K562 (cell line): ENCODE results near the gene PRDX3. TPM values are rescaled to one million over a fixed set of nuclear protein-coding genes. Genes with fewer than 3 reads are reported as not detected.

ENCODE experiments used
- BHLHE40 ChIP-seq: IDR thresholded peaks from 2 replicates; pipeline ENCODE4 v1.6.1; 2011; ENCODE audit warnings: low read length, improper control_type of control experiment
- CCAR2 ChIP-seq: fragments of 200-400 bp; formaldehyde crosslinking; IDR thresholded peaks from 2 replicates; pipeline ENCODE4 v1.6.1; 2017; ENCODE audit warnings: mild to moderate bottlenecking, low read depth, low read length
- CREB3 ChIP-seq: fragments of 450-650 bp; conservative IDR thresholded peaks from 2 replicates; pipeline ENCODE4 v1.6.1; 2016; ENCODE audit warnings: missing genetic modification characterization, low read depth, mild to moderate bottlenecking, missing compliant biosample characterization, moderate library complexity
- FOXO4 ChIP-seq: fragments of 450-650 bp; formaldehyde crosslinking; IDR thresholded peaks from 2 replicates; pipeline ENCODE4 v1.4.0; 2020; ENCODE audit warnings: mild to moderate bottlenecking, moderate library complexity
- GABPB1 ChIP-seq: sonication (generic); formaldehyde crosslinking; IDR thresholded peaks from 2 replicates; pipeline ENCODE4 v1.8.0; 2022; ENCODE audit warnings: mild to moderate bottlenecking, missing genetic modification reagents
- HBP1 ChIP-seq: fragments of 450-650 bp; formaldehyde crosslinking; IDR thresholded peaks from 2 replicates; pipeline ENCODE4 v1.4.0; 2022; ENCODE audit warnings: missing genetic modification characterization
- NFXL1 ChIP-seq: fragments of 450-650 bp; formaldehyde crosslinking; IDR thresholded peaks from 2 replicates; pipeline ENCODE4 v1.4.0; 2021; ENCODE audit warnings: mild to moderate bottlenecking
- PHB2 ChIP-seq: fragments of 450-650 bp; IDR thresholded peaks from 2 replicates; pipeline ENCODE4 v1.6.1; 2017; ENCODE audit warnings: low read depth
- POLR3A ChIP-seq: IDR thresholded peaks from 2 replicates; pipeline ENCODE4 v1.6.1; 2011; ENCODE audit warnings: borderline replicate concordance, mild to moderate bottlenecking, moderate library complexity; ENCODE audit not compliant: insufficient read length, insufficient read depth; ENCODE audit errors: extremely low read depth
- RBM14 ChIP-seq: fragments of 200-400 bp; formaldehyde crosslinking; IDR thresholded peaks from 2 replicates; pipeline ENCODE4 v1.6.1; 2018; ENCODE audit warnings: low read depth, mild to moderate bottlenecking, low read length, moderate library complexity, borderline replicate concordance; ENCODE audit not compliant: insufficient read depth
- RNF219 ChIP-seq: fragments of 250-450 bp; sonication (Bioruptor Pico); IDR thresholded peaks from 2 replicates; pipeline ENCODE4 v1.5.0; 2022; ENCODE audit warnings: mild to moderate bottlenecking
- SMARCA4 ChIP-seq: fragments of 450-650 bp; IDR thresholded peaks from 2 replicates; pipeline ENCODE4 v1.6.1; 2016
- SMARCA5 ChIP-seq: fragments of 450-650 bp; IDR thresholded peaks from 2 replicates; pipeline ENCODE4 v1.6.1; 2016
- SMARCE1 ChIP-seq: fragments of 450-650 bp; IDR thresholded peaks from 2 replicates; pipeline ENCODE4 v1.7.1; 2016; ENCODE audit warnings: mild to moderate bottlenecking
- SREBF2 ChIP-seq: sonication (generic); formaldehyde crosslinking; IDR thresholded peaks from 2 replicates; pipeline ENCODE4 v1.4.0; 2020; ENCODE audit warnings: mild to moderate bottlenecking, missing genetic modification reagents
- USF2 ChIP-seq: sonication (generic); formaldehyde crosslinking; IDR thresholded peaks from 2 replicates; pipeline ENCODE4 v1.5.0; 2020; ENCODE audit warnings: missing genetic modification reagents
- ZNF143 ChIP-seq: sonication (generic); formaldehyde crosslinking; IDR thresholded peaks from 2 replicates; pipeline ENCODE4 v1.9.0; 2022; ENCODE audit warnings: mild to moderate bottlenecking, missing genetic modification reagents
- ZNF263 ChIP-seq: sonication (generic); formaldehyde crosslinking; IDR thresholded peaks from 2 replicates; pipeline ENCODE4 v1.8.0; 2022; ENCODE audit warnings: mild to moderate bottlenecking, missing genetic modification reagents, borderline replicate concordance
- ZNF274 ChIP-seq: IDR thresholded peaks from 2 replicates; pipeline ENCODE4 v1.6.1; 2011; ENCODE audit warnings: low read depth, mild to moderate bottlenecking, low read length, moderate library complexity, borderline replicate concordance
- ZNF511 ChIP-seq: sonication (generic); formaldehyde crosslinking; IDR thresholded peaks from 2 replicates; pipeline ENCODE4 v1.8.0; 2022; ENCODE audit warnings: mild to moderate bottlenecking, missing genetic modification reagents
- ZNF77 ChIP-seq: fragments of 250-450 bp; sonication (Bioruptor Pico); IDR thresholded peaks from 2 replicates; pipeline ENCODE4 v1.5.0; 2020
- polyA plus RNA-seq, 8 experiments: library from polyadenylated mRNA; depleted of rRNA in 4 of 8; stranded (reverse) in 5 of 8; unstranded in 3 of 8; fragments of >200 nt; fragmentation: Nextera tagmentation in 2 of 8; fragmentation: Illumina TruSeq in 1 of 8; extraction: Ambion mirVana in 2 of 8; extraction: Trizol in 1 of 8; gene quantifications; 2 replicates each; pipeline versions ENCODE4 v1.2.1 to v1.2.3, GENCODE V29; 2011 to 2014; ENCODE audit warnings: inconsistent platforms in 1 of 8, missing spikeins in 1 of 8
- total RNA-seq, 7 experiments: library from RNA; depleted of rRNA in 6 of 7; stranded (reverse); fragments of >200 nt in 6 of 7; fragmentation: Illumina TruSeq in 2 of 7; extraction: Trizol in 2 of 7; gene quantifications; 2 replicates each; pipeline versions ENCODE4 v1.2.1 to v1.2.3, GENCODE V29; 2011 to 2021; ENCODE audit warnings: low replicate concordance in 1 of 7

PRDX3 gene
- total and polyA plus RNA-seq, 9 of the 15 experiments (the other 6 are each of a cell fraction or from before 2014, with no cell fraction given), result 122 to 994 (median 173) TPM

GRCh38 chr10:119207366-119207666, 28.7 kb upstream of the PRDX3 start, which contains the start of gene GRK5 (continued):
- TF ChIP-seq GABPB1 (CRISPR knock-in tag) (no peak), CCAR2 (no peak), NFXL1 (CRISPR knock-in tag) (no peak), ZNF274 (no peak), ZNF77 (CRISPR knock-in tag) (no peak), ZNF263 (CRISPR knock-in tag) (peak; percentile 76), RBM14 (no peak), RNF219 (CRISPR knock-in tag) (no peak), HBP1 (CRISPR knock-in tag) (no peak), ZNF511 (CRISPR knock-in tag) (no peak), CREB3 (tag) (no peak), SMARCA4 (no peak), SREBF2 (CRISPR knock-in tag) (no peak), USF2 (CRISPR knock-in tag) (no peak), SMARCA5 (no peak), ZNF143 (CRISPR knock-in tag) (peak; percentile 71), BHLHE40 (no peak), SMARCE1 (no peak), POLR3A (no peak), PHB2 (no peak), FOXO4 (CRISPR knock-in tag) (no peak)
